ENCODE measurements around the gene RBFOX1. TPM values are rescaled to one million over a fixed set of nuclear protein-coding genes. Genes with fewer than 3 reads are reported as not detected.

RBFOX1 gene
- total RNA-seq, 4 donors from 2014 or later, result 0.12 to 0.54 TPM; not detected in 2

- TF ChIP-seq POLR2A (IDR thresholded peaks at IDR 0.05) (no peak), CTCF (IDR thresholded peaks at IDR 0.05) (no peak), EP300 (IDR thresholded peaks at IDR 0.05) (no peak), POLR2AphosphoS5 (IDR thresholded peaks at IDR 0.05) (no peak)
Measured at GRCh38 chr16:7742626-7743025, 410.0 kb downstream of the RBFOX1 start.

GRCh38 chr16:7744546-7745264 lies 412.1 kb downstream of the RBFOX1 start:
- H3K27me3 ChIP-seq, result no peaks in the 10 kb centered on the region
- H3K9me3 ChIP-seq, result no peaks in the 10 kb centered on the region
- 49 to 57% methylated on average over 6 to 7 of the region's 7 CpGs for WGBS, 2 donors (ENCODE audit: low coverage in 1 of 2)
- no peak overlapping the region for H3K27ac ChIP-seq
- no peak overlapping the region for H3K4me3 ChIP-seq
- no peak for ATAC-seq
- TF ChIP-seq POLR2A (IDR thresholded peaks at IDR 0.05) (no peak), EP300 (IDR thresholded peaks at IDR 0.05) (no peak)
- H3K36me3 ChIP-seq, result no peaks in the 10 kb centered on the region
- no peaks in the 10 kb centered on the region for H3K4me1 ChIP-seq

More at GRCh38 chr16:7742626-7743025, 410.0 kb downstream of the RBFOX1 start:
- WGBS, 2 donors (ENCODE audit: low coverage in 1 of 2), result 48 to 67% methylated on average over 3 of the region's 3 CpGs
- H3K27ac ChIP-seq, result no peak overlapping the region
- no peaks in the 10 kb centered on the region for H3K9me3 ChIP-seq
- no peak overlapping the region for H3K4me3 ChIP-seq
- no peaks in the 10 kb centered on the region for H3K4me1 ChIP-seq
- no peak for ATAC-seq
- H3K27me3 ChIP-seq, result no peaks in the 10 kb centered on the region
- no peaks in the 10 kb centered on the region for H3K36me3 ChIP-seq

GRCh38 chr16:7745276-7745675 lies 412.6 kb downstream of the RBFOX1 start:
- H3K27me3 ChIP-seq, result no peaks in the 10 kb centered on the region
- ATAC-seq, result no peak
- no peak for TF ChIP-seq CTCF (IDR thresholded peaks at IDR 0.05)
- TF ChIP-seq POLR2AphosphoS5 (IDR thresholded peaks at IDR 0.05), result no peak
- no peak for TF ChIP-seq POLR2A (IDR thresholded peaks at IDR 0.05)
- no peak for TF ChIP-seq EP300 (IDR thresholded peaks at IDR 0.05)
- no peaks in the 10 kb centered on the region for H3K4me1 ChIP-seq
- no peaks in the 10 kb centered on the region for H3K36me3 ChIP-seq
- H3K27ac ChIP-seq, result no peak overlapping the region
- no peaks in the 10 kb centered on the region for H3K9me3 ChIP-seq
- H3K4me3 ChIP-seq, result no peak overlapping the region
- 47 to 62% methylated on average over 4 of the region's 4 CpGs for WGBS, 2 donors (ENCODE audit: low coverage in 1 of 2)

- no peaks in the 10 kb centered on the region for H3K27me3 ChIP-seq
- no peaks in the 10 kb centered on the region for H3K9me3 ChIP-seq
- 61% methylated on average over 2 of the region's 3 CpGs; no CpG with 5 or more reads in 1 of the 2 donors for WGBS, 2 donors (ENCODE audit: low coverage in 1 of 2)
- no peak for TF ChIP-seq CTCF (IDR thresholded peaks at IDR 0.05)
- no peak overlapping the region for H3K27ac ChIP-seq
- no peak overlapping the region for H3K4me3 ChIP-seq
- H3K4me1 ChIP-seq, result no peaks in the 10 kb centered on the region
- ATAC-seq, result no peak
- H3K36me3 ChIP-seq, result no peaks in the 10 kb centered on the region
Measured at GRCh38 chr16:7746941-7747340, 414.3 kb downstream of the RBFOX1 start.

- WGBS, 2 donors (ENCODE audit: low coverage in 1 of 2), result 21 to 34% methylated on average over 4 of the region's 4 CpGs
- Histone ChIP-seq H3K36me3 (no peaks in the 10 kb centered on the region), H3K4me3 (no peak overlapping the region), H3K9me3 (no peaks in the 10 kb centered on the region), H3K27ac (no peak overlapping the region), H3K27me3 (no peaks in the 10 kb centered on the region), H3K4me1 (no peaks in the 10 kb centered on the region)
- TF ChIP-seq CTCF (IDR thresholded peaks at IDR 0.05) (no peak), POLR2AphosphoS5 (IDR thresholded peaks at IDR 0.05) (no peak), POLR2A (IDR thresholded peaks at IDR 0.05) (no peak), EP300 (IDR thresholded peaks at IDR 0.05) (no peak)
- ATAC-seq, result no peak
Measured at GRCh38 chr16:7748522-7748921, 415.9 kb downstream of the RBFOX1 start.
